PC-3 (cell line): ENCODE results near the gene CRYGS.

Experiments used
- CTCF ChIP-seq: fragments of 300-600 bp; sonication (generic); conservative IDR thresholded peaks from 2 replicates; pipeline ENCODE4 v1.5.1; 2017; ENCODE audit warnings: antibody characterized with exemption, low read depth, mild to moderate bottlenecking, low read length
- EZH2 ChIP-seq: fragments of 300-600 bp; sonication (generic); IDR thresholded peaks from one replicate; pipeline ENCODE4 v1.6.1; 2017; ENCODE audit warnings: antibody characterized with exemption, mild to moderate bottlenecking, low read length; ENCODE audit not compliant: unreplicated experiment
- EZH2phosphoT487 ChIP-seq: fragments of 300-600 bp; sonication (generic); IDR thresholded peaks from 2 replicates; pipeline ENCODE4 v1.6.1; 2018; ENCODE audit warnings: mild to moderate bottlenecking, antibody characterized with exemption, low read length, borderline replicate concordance

GRCh38 chr3:186566772-186567071, 22.5 kb upstream of the CRYGS start:
- TF ChIP-seq CTCF = no peak
- TF ChIP-seq EZH2phosphoT487 = no peak
- no peak for TF ChIP-seq EZH2
